Omental fat pad (tissue), 4 donors: ENCODE data around the gene ZNF442. TPM values are rescaled to one million over a fixed set of nuclear protein-coding genes. Genes with fewer than 3 reads are reported as not detected.
A peak's percentile ranks its signal among the peaks of the same experiment; 100 is the strongest.

Experiments used
- ATAC-seq: fragments of 150-250 bp; one replicate; pipeline ENCODE4 v1.9.1; 2016; ENCODE audit warnings: mild to moderate bottlenecking, moderate library complexity; ENCODE audit not compliant: low FRiP score
- DNase-seq: peaks from one replicate; pipeline ENCODE4 v3.0.0-alpha.2; 2019; ENCODE audit warnings: low spot score
- CTCF ChIP-seq, 3 donors: fragments of 450-650 bp; IDR thresholded peaks; one replicate each; pipeline ENCODE4 v1.5.1; 2016 to 2017; ENCODE audit warnings: antibody characterized with exemption in 3 of 3, mild to moderate bottlenecking in 3 of 3, moderate library complexity in 2 of 3
- total RNA-seq, 4 donors: library from RNA; depleted of rRNA; stranded (reverse); fragments of >200 nt; gene quantifications; one replicate each; pipeline ENCODE4 v1.1.0, GENCODE V29; 2016

ZNF442 gene
- total RNA-seq, 4 donors from 2014 or later = 1.8 to 7.9 (median 3.0) TPM

GRCh38 chr19:12346896-12347295 is 18.6 kb downstream of the ZNF442 start:
- no peak for TF ChIP-seq CTCF (IDR thresholded peaks at IDR 0.05)
- ATAC-seq = no peak
- DNase-seq = no peak

DNA sequence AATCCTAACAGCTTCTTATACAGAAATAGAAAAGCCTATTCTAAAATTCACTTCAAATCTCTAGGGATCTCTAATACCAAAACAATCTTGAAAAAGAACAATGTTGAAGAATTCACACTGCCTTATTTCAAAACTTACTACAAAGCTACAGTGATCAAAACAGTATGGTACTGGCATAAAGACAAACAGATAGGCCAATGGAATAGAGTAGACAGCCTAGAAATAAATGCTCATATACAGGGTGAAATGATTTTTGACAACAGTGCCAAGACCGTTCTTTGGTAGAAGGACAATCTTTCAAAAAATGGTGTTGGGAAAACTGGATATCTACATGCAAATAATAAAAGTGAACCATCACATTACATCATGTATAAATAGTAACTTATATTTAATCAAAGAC is 20.3 kb downstream of the ZNF442 start:
- ATAC-seq = no peak
- no peak for DNase-seq
- no peak for TF ChIP-seq CTCF (IDR thresholded peaks at IDR 0.05)

DNA sequence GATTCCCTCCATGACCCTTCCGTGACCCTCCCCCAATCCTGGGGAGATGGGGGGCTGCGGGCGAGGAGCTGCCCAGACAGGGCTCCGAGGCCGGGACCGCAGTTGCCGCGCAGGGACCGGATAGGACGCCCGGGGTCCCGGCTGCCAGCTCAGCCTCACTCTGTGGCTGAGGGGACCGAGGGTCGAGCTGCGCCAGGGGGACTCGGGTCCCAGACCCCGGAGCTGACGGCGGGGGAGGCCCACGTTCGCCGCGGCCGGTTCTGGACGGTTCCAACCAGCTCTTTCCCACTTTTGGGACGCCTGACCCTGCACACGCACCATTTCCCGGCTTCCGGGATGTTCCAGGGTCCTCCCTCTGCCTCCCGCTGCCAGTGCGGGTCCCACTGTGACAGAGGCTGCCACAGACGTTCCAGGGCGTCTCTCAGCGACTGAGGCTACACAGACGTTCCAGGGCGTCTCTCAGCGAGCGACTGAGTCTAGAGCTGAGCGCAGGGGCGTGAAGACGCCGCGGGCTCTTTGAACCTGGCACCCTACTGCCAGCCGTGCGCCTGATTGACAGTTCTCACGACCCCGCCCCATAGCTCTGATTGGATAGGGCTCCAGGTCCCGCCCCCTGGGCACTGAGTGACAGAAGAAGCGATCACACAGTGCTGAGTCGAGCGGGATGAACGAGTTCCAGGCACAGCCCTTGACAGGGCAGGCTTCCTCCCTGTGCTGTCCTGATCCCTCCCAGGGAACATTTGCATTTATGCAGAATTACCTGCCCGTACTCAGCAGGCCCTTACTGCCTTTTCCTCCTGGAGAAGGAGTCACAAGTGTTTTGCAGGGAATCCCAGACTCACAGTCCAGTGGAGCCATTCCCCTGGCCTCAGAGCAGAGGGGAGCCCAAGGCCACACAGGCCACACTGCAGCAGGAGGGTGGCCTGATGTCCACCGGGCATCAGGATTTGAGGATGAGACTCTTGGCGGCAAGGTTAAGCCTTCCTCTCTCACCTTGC is 32.0 kb downstream of the ZNF442 start, which contains the start of gene ZNF563:
Gene ZNF563 (minus strand): TSS at position 472 of the 998 bp plus-strand sequence. CDS start 151 bp downstream, at position 321.
- ATAC-seq (peak; percentile 100), DNase-seq (peak; percentile 99)
- no peak for TF ChIP-seq CTCF (IDR thresholded peaks at IDR 0.05)

DNA sequence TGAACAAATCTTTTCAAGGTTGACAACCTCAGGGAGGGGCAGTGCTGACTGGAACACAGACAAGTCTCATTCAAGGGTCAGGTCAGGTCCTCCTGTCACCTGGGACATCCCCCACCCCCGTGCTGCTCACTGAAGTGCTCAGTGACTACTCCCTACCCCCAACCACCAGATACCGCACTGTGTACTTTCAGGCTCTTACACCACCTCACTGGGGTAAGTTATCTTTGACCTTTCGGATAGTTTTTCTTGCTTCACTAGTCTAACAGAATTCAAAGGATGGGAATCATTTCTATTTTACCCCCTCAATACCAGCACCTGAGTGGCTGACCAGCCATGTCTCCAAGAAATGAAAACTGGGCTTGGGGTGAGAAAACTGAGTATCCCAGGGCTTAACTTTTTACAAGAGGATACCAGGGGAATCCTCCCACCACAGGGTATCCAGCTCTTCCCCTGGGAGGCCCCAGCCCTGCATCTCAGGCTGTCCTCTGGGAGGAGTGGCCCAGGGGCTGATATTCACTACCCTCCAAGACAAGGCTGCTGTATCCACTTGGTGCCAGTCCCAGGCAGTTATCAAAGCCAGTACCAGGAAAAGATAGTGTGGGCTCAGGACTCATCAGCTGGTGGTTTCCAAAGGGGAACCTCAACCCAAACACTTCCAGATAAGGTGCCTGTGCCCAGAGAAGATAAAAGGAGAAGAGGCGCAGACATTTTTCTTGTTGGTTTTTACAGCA is 34.1 kb downstream of the ZNF442 start:
- TF ChIP-seq CTCF (IDR thresholded peaks at IDR 0.05) = no peak
- no peak for ATAC-seq
- DNase-seq = no peak

GRCh38 chr19:12330340-12330739 is 35.1 kb downstream of the ZNF442 start:
- no peak for TF ChIP-seq CTCF (IDR thresholded peaks at IDR 0.05)
- ATAC-seq (no peak), DNase-seq (no peak)

- no peak for TF ChIP-seq CTCF (IDR thresholded peaks at IDR 0.05)
- DNase-seq (no peak), ATAC-seq (no peak)
These were observed 39.8 kb downstream of the ZNF442 start for GRCh38 chr19:12325690-12326089.
